Activated CD8-positive, alpha-beta T cell treated with anti-CD3 and anti-CD28 coated beads for 36 hours (primary cell): ENCODE results near the gene PLEKHA4. TPM values are rescaled to one million over a fixed set of nuclear protein-coding genes. Genes with fewer than 3 reads are reported as not detected.
"Not testable (repeated sequence)": the region's sequence is repeated elsewhere in the genome, so short reads cannot be mapped to it uniquely, and the experiment has no call there.

Experiments
- ATAC-seq: fragments of 200-7000 bp; cut with Tn5 transposase; one replicate; pipeline ENCODE4 v1.10.0; 2021; ENCODE audit warnings: mild to moderate bottlenecking, moderate library complexity
- CTCF ChIA-PET: fragments of 350-600 bp; sonication (Branson Sonifier 250); formaldehyde crosslinking; loops from one replicate; lab custom pipeline; 2021; ENCODE audit warnings: antibody characterized with exemption; lab: Charles Lee
- POLR2A ChIA-PET: fragments of 350-600 bp; sonication (Branson Sonifier 250); formaldehyde crosslinking; loops from one replicate; lab custom pipeline; 2021; ENCODE audit warnings: antibody characterized with exemption; lab: Charles Lee
- DNase-seq: peaks from one replicate; pipeline ENCODE4 v3.0.0-alpha.2; 2020
- H3K27ac Mint-ChIP-seq: one replicate; pipeline ENCODE4 v1.8.0; 2021; ENCODE audit warnings: mild to moderate bottlenecking, mixed read lengths
- H3K27me3 Mint-ChIP-seq: one replicate; pipeline ENCODE4 v1.8.0; 2021; ENCODE audit warnings: mixed read lengths
- H3K36me3 Mint-ChIP-seq: one replicate; pipeline ENCODE4 v1.8.0; 2021; ENCODE audit warnings: low read depth, mixed read lengths
- H3K4me1 Mint-ChIP-seq: one replicate; pipeline ENCODE4 v1.8.0; 2021; ENCODE audit warnings: low read depth, mixed read lengths
- H3K4me3 Mint-ChIP-seq: one replicate; pipeline ENCODE4 v1.8.0; 2021; ENCODE audit warnings: mild to moderate bottlenecking, moderate library complexity, mixed read lengths
- H3K9me3 Mint-ChIP-seq: one replicate; pipeline ENCODE4 v1.8.0; 2021; ENCODE audit warnings: mixed read lengths
- intact Hi-C: fragments of 100-400 bp; cut with micrococcal nuclease; formaldehyde crosslinking; loops from one replicate; pipeline ENCODE4 v1.10.0; 2022
- total RNA-seq, 2 experiments: library from RNA; stranded (reverse); gene quantifications; one replicate each; pipeline ENCODE4 v1.2.3, GENCODE V29; 2021
- TF ChIP-seq, protein P1 (sequence below): fragments of 200-600 bp; IDR thresholded peaks from one replicate; pipeline ENCODE4 v1.8.0; 2022; ENCODE audit warnings: antibody characterized with exemption, mild to moderate bottlenecking

The PLEKHA4 gene
- total RNA-seq, 2 experiments from 2014 or later: 9.4 to 9.7 TPM

DNA sequence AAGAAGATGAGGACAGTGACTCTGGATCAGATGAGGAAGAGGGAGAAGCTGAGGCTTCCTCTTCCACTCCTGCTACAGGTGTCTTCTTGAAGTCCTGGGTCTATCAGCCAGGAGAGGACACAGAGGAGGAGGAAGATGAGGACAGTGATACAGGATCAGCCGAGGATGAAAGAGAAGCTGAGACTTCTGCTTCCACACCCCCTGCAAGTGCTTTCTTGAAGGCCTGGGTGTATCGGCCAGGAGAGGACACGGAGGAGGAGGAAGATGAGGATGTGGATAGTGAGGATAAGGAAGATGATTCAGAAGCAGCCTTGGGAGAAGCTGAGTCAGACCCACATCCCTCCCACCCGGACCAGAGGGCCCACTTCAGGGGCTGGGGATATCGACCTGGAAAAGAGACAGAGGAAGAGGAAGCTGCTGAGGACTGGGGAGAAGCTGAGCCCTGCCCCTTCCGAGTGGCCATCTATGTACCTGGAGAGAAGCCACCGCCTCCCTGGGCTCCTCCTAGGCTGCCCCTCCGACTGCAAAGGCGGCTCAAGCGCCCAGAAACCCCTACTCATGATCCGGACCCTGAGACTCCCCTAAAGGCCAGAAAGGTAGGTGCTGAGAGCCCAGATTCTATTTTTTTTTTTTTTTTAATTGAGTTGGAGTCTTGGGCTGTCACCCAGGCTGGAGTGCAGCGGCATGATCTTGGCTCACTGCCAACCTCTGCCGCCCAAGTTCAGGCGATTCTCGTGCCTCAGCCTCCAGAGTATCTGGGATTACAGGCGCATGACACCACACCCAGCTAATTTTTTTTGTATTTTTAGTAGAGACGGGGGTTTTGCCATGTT lies 6.1 kb upstream of the PLEKHA4 start:
- Mint-ChIP-seq H3K4me3 (peak overlapping the region; percentile 99), H3K27ac (peak overlapping the region; percentile 100), H3K36me3 (peaks cover 56% of the 10 kb centered on the region), H3K4me1 (peaks cover 42% of the 10 kb centered on the region), H3K27me3 (no peaks in the 10 kb centered on the region), H3K9me3 (no peaks in the 10 kb centered on the region)
- TF ChIP-seq, protein P1, sequence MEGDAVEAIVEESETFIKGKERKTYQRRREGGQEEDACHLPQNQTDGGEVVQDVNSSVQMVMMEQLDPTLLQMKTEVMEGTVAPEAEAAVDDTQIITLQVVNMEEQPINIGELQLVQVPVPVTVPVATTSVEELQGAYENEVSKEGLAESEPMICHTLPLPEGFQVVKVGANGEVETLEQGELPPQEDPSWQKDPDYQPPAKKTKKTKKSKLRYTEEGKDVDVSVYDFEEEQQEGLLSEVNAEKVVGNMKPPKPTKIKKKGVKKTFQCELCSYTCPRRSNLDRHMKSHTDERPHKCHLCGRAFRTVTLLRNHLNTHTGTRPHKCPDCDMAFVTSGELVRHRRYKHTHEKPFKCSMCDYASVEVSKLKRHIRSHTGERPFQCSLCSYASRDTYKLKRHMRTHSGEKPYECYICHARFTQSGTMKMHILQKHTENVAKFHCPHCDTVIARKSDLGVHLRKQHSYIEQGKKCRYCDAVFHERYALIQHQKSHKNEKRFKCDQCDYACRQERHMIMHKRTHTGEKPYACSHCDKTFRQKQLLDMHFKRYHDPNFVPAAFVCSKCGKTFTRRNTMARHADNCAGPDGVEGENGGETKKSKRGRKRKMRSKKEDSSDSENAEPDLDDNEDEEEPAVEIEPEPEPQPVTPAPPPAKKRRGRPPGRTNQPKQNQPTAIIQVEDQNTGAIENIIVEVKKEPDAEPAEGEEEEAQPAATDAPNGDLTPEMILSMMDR: no peak
- DNase-seq: peak; percentile 19
- no peak for ATAC-seq
- POLR2A ChIA-PET: interaction anchor here (0.6 to 5.1 kb wide), 15 partner anchors 19 to 255 kb away, joined by 3 to 53 read pairs (median 4); partner anchors contain the start of genes FTL, NUCB1, RPL18 and RUVBL2
- CTCF ChIA-PET: interaction anchor here (0.6 to 4.3 kb wide), 6 partner anchors 25 to 159 kb away, joined by 3 to 18 read pairs (median 4); partner anchors contain the start of genes GYS1 and RUVBL2
- intact Hi-C loops: loop anchor here (10.0 kb wide), 2 partner anchors 90 to 240 kb away; partner anchors contain the start of genes DBP and FTL

DNA sequence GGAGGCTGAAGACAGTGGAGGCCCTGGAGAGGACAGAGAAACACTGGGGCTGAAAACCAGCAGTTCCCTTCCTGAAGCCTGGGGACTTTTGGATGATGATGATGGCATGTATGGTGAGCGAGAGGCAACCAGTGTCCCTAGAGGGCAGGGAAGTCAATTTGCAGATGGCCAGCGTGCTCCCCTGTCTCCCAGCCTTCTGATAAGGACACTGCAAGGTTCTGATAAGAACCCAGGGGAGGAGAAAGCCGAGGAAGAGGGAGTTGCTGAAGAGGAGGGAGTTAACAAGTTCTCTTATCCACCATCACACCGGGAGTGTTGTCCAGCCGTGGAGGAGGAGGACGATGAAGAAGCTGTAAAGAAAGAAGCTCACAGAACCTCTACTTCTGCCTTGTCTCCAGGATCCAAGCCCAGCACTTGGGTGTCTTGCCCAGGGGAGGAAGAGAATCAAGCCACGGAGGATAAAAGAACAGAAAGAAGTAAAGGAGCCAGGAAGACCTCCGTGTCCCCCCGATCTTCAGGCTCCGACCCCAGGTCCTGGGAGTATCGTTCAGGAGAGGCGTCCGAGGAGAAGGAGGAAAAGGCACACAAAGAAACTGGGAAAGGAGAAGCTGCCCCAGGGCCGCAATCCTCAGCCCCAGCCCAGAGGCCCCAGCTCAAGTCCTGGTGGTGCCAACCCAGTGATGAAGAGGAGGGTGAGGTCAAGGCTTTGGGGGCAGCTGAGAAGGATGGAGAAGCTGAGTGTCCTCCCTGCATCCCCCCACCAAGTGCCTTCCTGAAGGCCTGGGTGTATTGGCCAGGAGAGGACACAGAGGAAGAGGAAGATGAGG lies 5.3 kb upstream of the PLEKHA4 start:
- DNase-seq (peak; percentile 24), ATAC-seq (no peak)
- Mint-ChIP-seq H3K27ac (peak overlapping the region; percentile 100), H3K4me1 (peaks cover 44% of the 10 kb centered on the region), H3K9me3 (no peaks in the 10 kb centered on the region), H3K4me3 (peak overlapping the region; percentile 99), H3K27me3 (no peaks in the 10 kb centered on the region), H3K36me3 (peaks cover 54% of the 10 kb centered on the region)
- TF ChIP-seq, protein P1: no peak
- CTCF ChIA-PET: interaction anchor here (0.6 to 4.3 kb wide), 5 partner anchors 26 to 120 kb away, joined by 3 to 18 read pairs (median 5); partner anchors contain the start of genes GYS1 and RUVBL2
- intact Hi-C loops: loop anchor here (10.0 kb wide), 2 partner anchors 91 to 239 kb away; partner anchors contain the start of genes DBP and FTL
- POLR2A ChIA-PET: interaction anchor here (0.6 to 5.1 kb wide), 20 partner anchors 8 to 254 kb away, joined by 3 to 53 read pairs (median 4); partner anchors contain the start of genes FTL, NUCB1, RPL18 and RUVBL2

DNA sequence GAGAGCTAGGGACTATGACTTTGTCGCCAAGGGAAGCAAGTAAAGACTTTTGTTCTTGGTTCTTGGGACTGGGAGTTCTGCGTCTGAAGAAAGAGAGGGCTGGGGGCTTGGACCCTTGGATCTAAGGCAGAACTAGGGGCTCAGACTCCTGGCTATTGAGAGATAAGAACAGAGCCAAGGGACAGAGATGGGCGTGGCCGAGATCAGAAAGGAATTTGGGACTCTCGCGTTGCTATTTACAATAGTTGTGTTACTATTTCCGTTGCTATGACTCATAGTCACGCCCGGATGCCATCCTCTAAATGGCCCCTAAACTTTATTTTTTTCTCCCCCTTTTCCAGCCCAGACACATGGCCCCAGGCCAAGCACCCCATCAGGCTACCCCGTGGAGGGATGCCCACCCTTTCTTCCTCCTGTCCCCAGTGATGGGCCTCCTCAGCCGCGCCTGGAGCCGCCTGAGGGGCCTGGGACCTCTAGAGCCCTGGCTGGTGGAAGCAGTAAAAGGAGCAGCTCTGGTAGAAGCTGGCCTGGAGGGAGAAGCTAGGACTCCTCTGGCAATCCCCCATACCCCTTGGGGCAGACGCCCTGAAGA lies 4.6 kb upstream of the PLEKHA4 start:
- TF ChIP-seq, protein P1: no peak
- Mint-ChIP-seq H3K36me3 (peaks cover 47% of the 10 kb centered on the region), H3K9me3 (no peaks in the 10 kb centered on the region), H3K27me3 (peaks cover 2% of the 10 kb centered on the region), H3K4me1 (peaks cover 43% of the 10 kb centered on the region), H3K27ac (peak overlapping the region; percentile 100), H3K4me3 (peak overlapping the region; percentile 99)
- ATAC-seq (peak; percentile 42), DNase-seq (peak; percentile 93)
- intact Hi-C loops: loop anchor here (10.0 kb wide), 2 partner anchors 92 to 238 kb away; partner anchors contain the start of genes DBP and FTL
- ChIA-PET POLR2A (interaction anchor here (0.8 to 5.1 kb wide), 17 partner anchors 9 to 254 kb away, joined by 3 to 53 read pairs (median 4); partner anchors contain the start of genes CA11, FTL, NUCB1 and RPL18), CTCF (interaction anchor here (1.2 to 4.3 kb wide), 3 partner anchors 77 to 121 kb away, joined by 5 to 18 read pairs (median 13); partner anchors contain the start of genes GYS1 and RUVBL2)

DNA sequence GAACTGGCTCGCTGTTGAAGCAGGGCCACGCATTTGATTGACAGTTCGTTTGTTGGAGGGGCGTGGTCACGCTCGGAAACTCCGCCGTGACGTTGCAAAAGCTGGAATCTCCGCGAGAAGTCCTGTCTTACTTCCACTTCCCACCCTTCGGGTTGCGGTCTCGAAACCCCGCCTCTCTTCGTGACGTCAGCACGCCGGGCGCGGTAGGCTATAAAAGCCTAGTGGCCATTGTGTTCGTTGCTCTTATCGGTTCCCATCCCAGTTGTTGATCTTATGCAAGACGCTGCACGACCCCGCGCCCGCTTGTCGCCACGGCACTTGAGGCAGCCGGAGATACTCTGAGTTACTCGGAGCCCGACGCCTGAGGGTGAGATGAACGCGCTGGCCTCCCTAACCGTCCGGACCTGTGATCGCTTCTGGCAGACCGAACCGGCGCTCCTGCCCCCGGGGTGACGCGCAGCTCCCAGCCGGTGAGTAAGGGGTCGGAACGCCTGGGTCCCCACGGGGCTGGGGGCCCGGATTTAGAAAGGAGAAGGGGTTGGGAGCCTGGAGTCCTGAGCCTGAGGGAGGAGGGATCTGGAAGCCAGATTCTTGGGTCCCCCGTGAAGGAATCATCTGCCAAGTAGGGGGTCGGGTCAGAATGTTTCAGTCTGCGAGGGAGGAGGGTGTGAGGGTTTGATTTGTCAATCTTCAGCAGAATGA lies 3.9 kb upstream of the PLEKHA4 start, which contains the start of gene PPP1R15A:
PPP1R15A (plus strand) TSS at position 240 of the 702 bp plus-strand sequence. CDS start 813 bp downstream, outside the sequence.
- Mint-ChIP-seq H3K36me3 (peaks cover 42% of the 10 kb centered on the region), H3K4me1 (peaks cover 40% of the 10 kb centered on the region)

DNA sequence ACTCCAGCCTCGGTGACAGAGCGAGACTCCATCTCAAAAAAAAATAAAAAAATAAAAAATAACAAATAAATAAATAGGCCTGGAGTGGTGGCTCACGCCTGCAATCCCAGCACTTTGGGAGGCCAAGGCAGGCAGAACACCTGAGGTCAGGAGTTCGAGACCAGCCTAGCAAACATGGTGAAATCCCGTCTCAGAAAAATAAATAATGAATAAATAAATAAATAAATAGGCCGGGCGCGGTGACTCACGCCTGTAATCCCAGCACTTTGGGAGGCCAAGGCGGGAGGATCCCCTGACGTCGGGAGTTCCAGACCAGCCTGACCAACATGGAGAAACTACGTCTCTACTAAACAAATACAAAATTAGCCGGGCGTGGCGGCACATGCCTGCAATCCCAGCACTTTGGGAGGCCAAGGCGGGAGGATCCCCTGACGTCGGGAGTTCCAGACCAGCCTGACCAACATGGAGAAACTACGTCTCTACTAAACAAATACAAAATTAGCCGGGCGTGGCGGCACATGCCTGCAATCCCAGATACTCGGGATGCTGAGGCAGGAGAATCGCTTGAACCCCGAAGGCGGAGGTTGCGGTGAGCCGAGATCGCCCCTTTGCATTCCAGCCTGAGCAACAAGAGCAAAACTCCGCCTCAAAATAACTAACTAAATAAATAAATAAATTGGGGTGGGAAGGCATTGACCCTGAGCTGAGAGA lies 3.2 kb upstream of the PLEKHA4 start:
- DNase-seq, ATAC-seq, H3K9me3 Mint-ChIP-seq, H3K27me3 Mint-ChIP-seq: not testable (repeated sequence)
- peak overlapping the region; percentile 100 for H3K27ac Mint-ChIP-seq
- CTCF ChIA-PET: interaction anchor here (0.9 to 2.1 kb wide), 5 partner anchors 25 to 122 kb away, joined by 3 to 9 read pairs (median 4); partner anchors contain the start of genes GYS1 and RUVBL2
- intact Hi-C loops: loop anchor here (10.0 kb wide), 2 partner anchors 93 to 237 kb away; partner anchors contain the start of genes DBP and FTL
- POLR2A ChIA-PET: interaction anchor here (0.9 to 5.1 kb wide), 6 partner anchors 35 to 226 kb away, joined by 4 to 53 read pairs (median 7); partner anchors contain the start of genes CA11, FTL and HSD17B14
- H3K4me3 Mint-ChIP-seq: peak overlapping the region; percentile 99
- peaks cover 40% of the 10 kb centered on the region for H3K4me1 Mint-ChIP-seq
- peaks cover 39% of the 10 kb centered on the region for H3K36me3 Mint-ChIP-seq

More for the DNA sequence above, 3.9 kb upstream of the PLEKHA4 start, which contains the start of gene PPP1R15A:
- ChIA-PET CTCF (interaction anchor here (0.9 to 2.1 kb wide), 4 partner anchors 26 to 98 kb away, joined by 3 to 9 read pairs (median 4); no protein-coding TSS in a partner anchor), POLR2A (interaction anchor here (0.8 to 5.1 kb wide), 14 partner anchors 9 to 243 kb away, joined by 3 to 53 read pairs (median 4); partner anchors contain the start of genes CA11, FTL, HSD17B14 and NUCB1)
- intact Hi-C loops: loop anchor here (10.0 kb wide), 2 partner anchors 92 to 238 kb away; partner anchors contain the start of genes DBP and FTL
- Mint-ChIP-seq H3K4me3 (peak within 1 kb of the TSS; percentile 99), H3K27me3 (peaks cover 2% of the 10 kb centered on the region), H3K27ac (peak within 1 kb of the TSS; percentile 100), H3K9me3 (no peaks in the 10 kb centered on the region)
- peak; percentile 99 for DNase-seq
- peak; percentile 48 for ATAC-seq
- TF ChIP-seq, protein P1: no peak
